Measurements from ENCODE around the gene SEL1L3.

- TF ChIP-seq CTCF (conservative IDR thresholded peaks at IDR 0.05 in 1 of 2, IDR thresholded peaks at IDR 0.05 in 1 of 2; ENCODE audit: low read depth in 1 of 2, low read length in 2 of 2): no peak
- TF ChIP-seq EZH2 (IDR thresholded peaks at IDR 0.05; ENCODE audit: low read length, missing control alignments): no peak
Measured at GRCh38 chr4:25795566-25796454, 67.0 kb downstream of the SEL1L3 start.
